ENCODE measurements around the gene TTC16. TPM values are rescaled to one million over a fixed set of nuclear protein-coding genes. Genes with fewer than 3 reads are reported as not detected.

Gene TTC16
- total RNA-seq, 4 donors from 2014 or later, result 0.16 to 0.21 TPM; not detected in 2

GRCh38 chr9:127692071-127692470 lies 23.8 kb upstream of the TTC16 start:
- DNase-seq (ENCODE audit: low spot score in 2 of 2), result no peak
- Histone ChIP-seq H3K4me3 (no peak overlapping the region), H3K27ac (no peak overlapping the region), H3K9me3 (no peaks in the 10 kb centered on the region), H3K36me3 (peaks cover 37% of the 10 kb centered on the region), H3K4me1 (peaks cover 7% of the 10 kb centered on the region), H3K27me3 (no peaks in the 10 kb centered on the region)
- TF ChIP-seq POLR2AphosphoS5 (IDR thresholded peaks at IDR 0.05) (no peak), EP300 (IDR thresholded peaks at IDR 0.05) (no peak), POLR2A (IDR thresholded peaks at IDR 0.05) (no peak), CTCF (IDR thresholded peaks at IDR 0.05) (no peak)
- WGBS, result 88% methylated on average over 20 of the region's 20 CpGs

GRCh38 chr9:127693143-127693542 lies 22.7 kb upstream of the TTC16 start:
- Histone ChIP-seq H3K4me1 (peaks cover 7% of the 10 kb centered on the region), H3K27ac (no peak overlapping the region), H3K9me3 (no peaks in the 10 kb centered on the region), H3K4me3 (no peak overlapping the region), H3K27me3 (no peaks in the 10 kb centered on the region), H3K36me3 (peaks cover 37% of the 10 kb centered on the region)
- TF ChIP-seq EP300 (IDR thresholded peaks at IDR 0.05), result no peak
- TF ChIP-seq POLR2AphosphoS5 (IDR thresholded peaks at IDR 0.05), result no peak
- no peak for TF ChIP-seq CTCF (IDR thresholded peaks at IDR 0.05)
- TF ChIP-seq POLR2A (IDR thresholded peaks at IDR 0.05), result no peak
- WGBS, result 87% methylated on average over 10 of the region's 10 CpGs
- no peak for DNase-seq (ENCODE audit: low spot score in 2 of 2)

DNA sequence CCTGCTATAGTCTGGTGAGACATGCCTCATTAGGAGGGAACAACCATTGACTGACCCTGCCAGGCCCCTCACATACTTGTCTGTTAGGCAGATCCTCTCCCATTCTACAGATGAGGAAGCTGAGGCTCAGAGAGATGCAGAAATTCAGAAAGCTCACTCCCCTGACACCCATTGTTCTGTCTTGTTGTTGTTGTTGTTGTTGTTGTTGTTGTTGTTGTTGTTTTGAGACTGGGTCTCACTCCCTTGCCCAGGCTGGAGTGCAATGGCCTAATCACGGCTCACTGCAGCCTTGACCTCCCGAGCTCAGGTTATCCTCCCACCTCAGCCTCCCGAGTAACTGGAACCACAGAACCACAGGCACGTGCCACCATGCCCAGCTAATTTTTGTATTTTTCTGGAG lies 22.2 kb upstream of the TTC16 start:
- Histone ChIP-seq H3K36me3 (peaks cover 36% of the 10 kb centered on the region), H3K4me3 (no peak overlapping the region), H3K9me3 (no peaks in the 10 kb centered on the region), H3K27me3 (no peaks in the 10 kb centered on the region), H3K27ac (no peak overlapping the region), H3K4me1 (peaks cover 11% of the 10 kb centered on the region)
- no peak for TF ChIP-seq POLR2AphosphoS5 (IDR thresholded peaks at IDR 0.05)
- TF ChIP-seq POLR2A (IDR thresholded peaks at IDR 0.05), result no peak
- no peak for DNase-seq (ENCODE audit: low spot score in 2 of 2)
- 96% methylated on average over 4 of the region's 4 CpGs for WGBS

DNA sequence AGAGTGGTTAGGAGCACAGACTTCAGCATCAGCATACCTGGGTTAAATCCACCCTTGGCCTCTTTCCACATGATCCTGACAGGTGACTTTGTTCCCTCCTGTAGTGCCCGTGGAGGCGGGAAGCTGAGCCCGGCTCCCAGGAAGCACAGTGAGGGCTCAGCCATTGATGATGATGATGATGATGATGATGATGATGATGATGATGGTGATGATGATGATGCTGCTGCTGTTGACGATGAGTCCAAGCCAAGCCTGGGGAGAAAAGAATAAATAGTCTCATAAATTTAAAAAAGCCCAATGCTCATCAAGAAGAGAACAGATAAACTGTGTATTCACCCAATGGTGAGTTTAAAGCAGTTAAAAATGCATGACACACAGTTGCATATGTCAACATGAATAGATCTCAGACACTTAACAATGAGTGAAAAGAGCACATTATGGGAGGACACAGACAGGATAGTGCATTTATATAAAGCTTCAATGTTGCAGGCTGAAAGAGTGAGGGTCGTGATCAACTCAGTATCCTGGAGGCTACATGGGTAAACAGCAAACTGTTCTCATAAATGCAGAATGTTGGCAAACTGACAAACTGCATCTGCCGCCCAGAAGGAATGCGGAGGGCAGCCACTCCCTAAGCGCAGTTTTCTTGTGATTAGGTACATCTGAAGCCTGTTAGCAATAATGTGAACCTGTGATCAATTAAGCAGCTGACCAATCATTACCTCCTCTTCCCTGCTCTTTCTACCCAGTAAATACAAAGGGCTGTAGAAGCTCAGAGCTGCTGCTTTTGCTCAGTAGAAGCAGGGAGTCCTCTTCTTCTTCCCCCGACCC lies 20.8 kb upstream of the TTC16 start:
- Histone ChIP-seq H3K4me3 (no peak overlapping the region), H3K27ac (peak overlapping the region; percentile 2), H3K36me3 (peaks cover 24% of the 10 kb centered on the region), H3K27me3 (no peaks in the 10 kb centered on the region), H3K4me1 (peaks cover 25% of the 10 kb centered on the region), H3K9me3 (no peaks in the 10 kb centered on the region)
- TF ChIP-seq POLR2AphosphoS5 (IDR thresholded peaks at IDR 0.05) (no peak), EP300 (IDR thresholded peaks at IDR 0.05) (no peak), CTCF (IDR thresholded peaks at IDR 0.05) (no peak), POLR2A (IDR thresholded peaks at IDR 0.05) (no peak)
- WGBS, result 48% methylated on average over 9 of the region's 9 CpGs
- no peak for DNase-seq (ENCODE audit: low spot score in 2 of 2)

GRCh38 chr9:127697575-127697974 lies 18.3 kb upstream of the TTC16 start:
- Histone ChIP-seq H3K4me3 (no peak overlapping the region), H3K36me3 (peaks cover 8% of the 10 kb centered on the region), H3K9me3 (no peaks in the 10 kb centered on the region), H3K27ac (no peak overlapping the region), H3K4me1 (peaks cover 28% of the 10 kb centered on the region), H3K27me3 (no peaks in the 10 kb centered on the region)
- no peak for DNase-seq (ENCODE audit: low spot score in 2 of 2)
- TF ChIP-seq EP300 (IDR thresholded peaks at IDR 0.05) (no peak), POLR2A (IDR thresholded peaks at IDR 0.05) (no peak), CTCF (IDR thresholded peaks at IDR 0.05) (no peak), POLR2AphosphoS5 (IDR thresholded peaks at IDR 0.05) (no peak)
- WGBS, result 63% methylated on average over 5 of the region's 5 CpGs

Measured in suprapubic skin (tissue), 4 donors.